ENCODE measurements around the gene IDUA.

Gene IDUA

GRCh38 chr4:1031956-1032795, 45.3 kb downstream of the IDUA start:
- no peak for DNase-seq (ENCODE audit: low read depth)

GRCh38 chr4:1032861-1033260, 46.0 kb downstream of the IDUA start:
- no peak for DNase-seq (ENCODE audit: low read depth)

DNA sequence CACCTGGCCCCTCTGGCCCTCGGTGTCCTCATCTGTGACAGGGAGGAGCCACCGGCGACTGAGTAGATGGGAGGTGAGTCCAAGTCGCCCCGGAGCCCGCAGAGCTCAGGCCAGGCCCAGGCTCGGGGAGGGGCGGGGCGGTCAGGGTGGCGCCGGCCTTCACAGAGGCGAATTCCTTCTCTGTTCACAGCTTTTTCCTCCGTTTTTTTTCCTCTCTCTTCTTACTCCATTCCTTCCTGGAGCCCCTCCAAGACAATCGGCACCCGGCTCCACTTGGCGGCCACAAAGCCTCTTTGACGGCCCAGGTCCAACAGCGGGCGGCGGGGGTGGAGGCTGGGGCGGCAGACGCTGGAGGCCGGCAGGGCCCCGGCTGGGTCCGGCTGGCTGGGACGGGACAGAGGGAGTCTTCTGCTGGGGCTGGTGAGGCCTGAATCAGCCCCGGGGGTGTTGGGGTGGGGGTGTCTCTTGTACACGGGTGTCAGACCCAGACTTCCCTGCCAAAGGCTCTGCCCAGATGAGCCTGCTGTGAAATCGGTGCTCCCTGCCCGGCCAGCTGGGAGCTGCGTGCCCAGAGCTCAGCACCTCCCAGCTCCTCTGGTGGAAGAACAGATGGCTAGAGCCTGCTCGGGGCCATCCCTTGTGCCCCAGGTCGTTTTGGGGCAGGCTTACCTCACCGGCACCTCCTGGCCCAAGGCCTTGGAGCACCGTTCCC, 47.2 kb downstream of the IDUA start:
- no peak for DNase-seq (ENCODE audit: low read depth)

DNA sequence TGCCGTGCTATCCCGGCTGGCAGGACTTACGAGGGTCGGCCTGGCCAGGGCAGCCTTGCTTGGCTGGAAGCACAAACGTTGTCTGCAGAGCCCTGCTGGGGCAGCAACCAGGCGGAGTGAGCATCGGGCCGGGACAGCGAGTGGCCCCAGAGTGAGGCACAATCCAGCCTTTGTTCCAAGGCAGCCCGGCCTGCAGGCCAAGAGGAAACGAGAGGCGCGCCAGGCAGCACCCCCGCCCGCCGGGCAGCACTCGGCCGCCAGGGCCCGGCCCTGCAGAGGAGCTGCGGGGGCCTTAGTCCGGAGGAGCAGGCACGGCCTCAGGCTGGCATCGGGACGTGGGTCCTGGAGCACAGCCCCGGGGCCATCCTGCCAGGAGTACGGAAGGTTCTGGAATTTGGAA, 48.7 kb downstream of the IDUA start:
- no peak for DNase-seq (ENCODE audit: low read depth)

GRCh38 chr4:1036095-1036494, 49.3 kb downstream of the IDUA start:
- DNase-seq (ENCODE audit: low read depth) = no peak

DNA sequence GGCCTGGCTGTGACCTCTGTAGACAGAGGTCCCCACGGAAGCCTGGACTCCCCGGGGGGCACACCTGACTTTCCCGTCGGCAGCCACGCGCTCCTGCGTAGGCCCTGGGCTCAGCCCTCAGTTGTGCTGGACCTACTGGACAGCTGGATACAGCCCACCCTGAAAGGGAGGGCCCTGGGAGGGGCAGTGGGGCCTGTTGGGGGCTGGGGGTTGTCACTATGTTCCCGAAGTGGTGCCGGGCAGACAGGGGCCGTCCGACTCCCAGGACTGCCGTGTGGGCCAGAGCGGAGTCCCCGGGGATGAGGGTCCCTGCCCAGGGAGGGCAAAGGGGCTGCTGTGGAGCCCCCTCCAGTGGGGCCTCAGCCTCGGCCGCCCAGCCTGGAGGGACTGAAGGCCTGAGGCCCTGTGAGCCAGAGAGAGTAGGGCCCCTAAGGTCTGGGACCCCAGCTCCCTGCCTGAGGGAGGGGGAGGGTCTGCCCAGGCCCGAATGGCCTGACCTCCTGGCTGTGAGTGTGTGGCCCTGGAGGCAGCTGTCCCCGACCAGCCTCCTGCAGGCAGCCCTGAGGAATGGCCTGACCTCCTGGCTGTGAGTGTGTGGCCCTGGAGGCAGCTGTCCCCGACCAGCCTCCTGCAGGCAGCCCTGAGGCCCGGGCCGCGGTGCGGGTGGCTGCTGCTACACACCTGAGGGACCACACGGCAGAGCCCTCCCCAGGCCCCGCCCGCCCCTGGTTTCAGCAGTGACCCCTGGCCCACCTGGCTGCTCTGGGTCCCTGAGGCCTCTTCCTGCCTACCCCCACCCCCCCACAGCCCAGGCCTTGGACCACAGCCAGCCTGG, 50.3 kb downstream of the IDUA start:
- no peak for DNase-seq (ENCODE audit: low read depth)

- no peak for DNase-seq (ENCODE audit: low read depth)
These were observed 52.2 kb downstream of the IDUA start for GRCh38 chr4:1038948-1039492.

GRCh38 chr4:1039493-1040343, 52.9 kb downstream of the IDUA start:
- DNase-seq (ENCODE audit: low read depth) = no peak

DNA sequence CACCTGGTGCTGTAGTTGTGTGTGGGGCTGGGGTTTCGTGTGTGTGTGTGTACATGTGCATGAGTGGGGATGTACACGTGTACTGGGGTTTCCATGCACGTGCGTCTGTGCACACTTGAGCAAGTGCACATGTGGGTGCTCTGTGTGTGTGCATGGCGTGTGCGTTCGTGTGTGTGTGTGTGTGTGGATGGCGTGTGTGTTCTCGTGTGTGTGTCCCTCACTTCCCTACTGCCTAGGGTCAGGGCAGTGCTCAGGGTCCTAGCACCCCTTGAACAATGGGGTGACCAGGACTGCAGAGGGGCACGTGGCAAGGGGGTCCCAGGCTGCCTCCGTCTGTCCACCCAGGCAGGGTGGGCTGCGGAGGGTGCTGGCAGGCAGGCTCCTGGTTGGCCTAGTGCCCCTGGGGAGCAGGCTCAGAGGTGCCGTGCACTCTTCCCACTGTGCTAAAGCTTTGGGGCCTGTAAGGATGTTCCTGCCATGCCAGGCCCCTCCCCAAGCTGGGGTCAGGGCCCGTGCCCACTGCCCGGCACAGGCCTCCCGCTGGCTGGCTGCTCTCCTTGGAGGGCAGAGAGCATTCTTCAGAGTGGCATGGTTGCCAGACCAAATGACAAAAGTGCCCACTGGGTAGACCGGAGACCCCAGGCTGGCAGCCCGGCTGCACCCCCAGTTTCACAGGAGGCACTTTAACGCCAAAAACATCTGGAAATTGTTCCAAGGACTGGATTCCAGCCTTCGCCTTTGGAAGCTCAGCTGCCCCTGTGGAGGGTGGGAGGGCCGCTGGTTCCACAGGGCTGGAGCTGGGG, 53.7 kb downstream of the IDUA start:
- DNase-seq (ENCODE audit: low read depth) = no peak

- no peak for DNase-seq (ENCODE audit: low read depth)
These were observed 54.5 kb downstream of the IDUA start for GRCh38 chr4:1041147-1041935.

DNA sequence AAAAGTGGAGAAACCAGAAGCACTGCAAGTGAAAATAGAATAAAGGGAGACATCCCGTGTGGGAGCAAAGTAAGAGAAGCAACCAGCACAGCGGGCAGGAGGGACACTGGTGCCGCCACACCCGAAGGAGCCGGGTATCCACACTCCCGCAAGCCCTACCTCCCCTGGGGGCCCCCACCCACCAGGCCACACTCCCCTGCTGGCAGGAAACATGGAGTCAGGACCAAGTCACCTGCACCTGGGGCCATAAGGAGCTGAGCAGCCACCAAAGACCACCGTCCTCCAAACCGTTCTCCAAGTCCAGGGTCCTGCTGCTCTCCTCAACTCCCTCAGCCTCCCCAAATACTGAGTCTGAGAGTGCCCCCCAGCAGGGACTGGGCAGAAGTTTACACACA, 55.1 kb downstream of the IDUA start:
- no peak for DNase-seq (ENCODE audit: low read depth)

DNA sequence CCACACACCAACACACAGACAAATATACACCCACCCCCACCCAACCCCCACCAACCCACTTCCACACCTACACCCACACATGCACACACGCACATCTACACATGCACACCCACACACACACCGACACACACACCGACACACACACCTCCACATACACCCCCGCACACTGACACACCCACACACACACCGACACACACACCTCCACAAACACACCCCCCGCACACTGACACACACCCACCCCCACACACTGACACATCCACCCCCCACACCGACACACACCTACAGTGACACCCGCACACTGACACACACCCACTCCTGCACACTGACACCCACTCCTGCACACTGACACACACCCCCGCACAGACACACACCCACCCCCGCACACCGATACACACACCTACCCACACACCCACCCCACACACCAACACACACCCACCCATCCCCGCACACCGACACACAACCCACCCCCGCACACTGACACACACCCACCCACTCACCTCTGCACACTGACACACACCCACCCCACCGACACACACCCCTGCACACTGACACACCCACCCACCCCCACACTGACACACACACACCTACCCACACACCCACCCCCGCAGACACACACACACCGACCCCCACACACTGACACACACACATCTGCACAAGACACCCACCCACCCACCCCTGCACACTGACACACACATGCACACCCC, 55.7 kb downstream of the IDUA start:
- no peak for DNase-seq (ENCODE audit: low read depth)

GRCh38 chr4:1043162-1043561, 56.3 kb downstream of the IDUA start:
- DNase-seq (ENCODE audit: low read depth) = no peak

GRCh38 chr4:1043651-1044468, 57.0 kb downstream of the IDUA start:
- DNase-seq (ENCODE audit: low read depth) = peak; percentile 16

GRCh38 chr4:1044469-1045192, 57.8 kb downstream of the IDUA start:
- DNase-seq (ENCODE audit: low read depth) = no peak

DNA sequence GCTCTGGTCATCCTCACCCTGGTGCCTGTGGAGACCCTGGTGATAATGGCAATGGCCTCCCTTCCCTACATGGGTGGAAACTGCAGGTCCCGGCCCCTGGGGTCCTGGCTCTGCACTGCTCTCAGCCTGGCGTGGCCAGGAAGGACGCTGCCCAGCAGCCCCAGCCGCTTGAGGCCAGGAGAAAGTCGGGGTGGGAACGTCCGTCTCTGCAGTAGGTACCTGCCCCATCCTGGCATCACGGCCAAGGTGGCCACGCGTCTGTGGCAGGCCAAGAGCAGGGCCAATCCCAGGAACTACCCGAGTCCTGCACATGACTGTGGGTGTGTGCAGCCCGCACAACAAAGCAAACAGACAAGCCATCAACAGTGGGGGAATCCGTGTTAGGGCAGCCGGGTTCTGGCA, 58.4 kb downstream of the IDUA start:
- DNase-seq (ENCODE audit: low read depth) = no peak

DNA sequence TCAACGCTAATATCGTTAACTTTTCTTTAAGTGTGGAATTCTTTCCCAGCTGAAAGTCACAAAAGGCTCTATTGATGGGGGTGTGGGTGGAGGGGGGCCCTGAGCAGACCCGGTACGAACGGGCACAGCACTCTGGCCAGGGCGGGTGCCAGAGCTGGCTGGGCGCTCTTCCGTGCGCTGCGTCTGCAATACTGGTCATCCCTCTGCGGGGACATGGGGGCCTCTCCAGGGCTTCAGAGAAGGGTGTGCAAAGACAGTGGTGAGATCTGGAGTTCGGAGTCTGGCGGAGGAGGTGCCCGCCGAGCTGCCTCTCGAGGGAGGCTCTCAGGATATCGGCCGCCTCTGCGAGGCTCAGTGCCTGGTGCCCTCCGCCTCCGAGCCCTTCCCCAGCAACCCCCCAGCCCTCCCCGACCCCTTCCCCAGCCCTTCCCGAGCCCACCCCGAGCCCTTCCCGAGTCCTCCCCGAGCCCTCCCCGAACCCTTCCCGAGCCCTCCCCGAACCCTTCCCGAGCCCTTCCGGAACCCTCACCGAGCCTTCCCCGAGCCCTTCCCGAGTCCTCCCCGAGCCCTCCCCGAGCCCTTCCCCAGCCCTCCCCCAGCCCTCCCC, 58.9 kb downstream of the IDUA start:
- no peak for DNase-seq (ENCODE audit: low read depth)
